DLD1 (cell line): ENCODE measurements around the gene OSBPL9.
"Not testable (repeated sequence)": the region's sequence is repeated elsewhere in the genome, so short reads cannot be mapped to it uniquely, and the experiment has no call there.

ENCODE experiments used
- in situ Hi-C: cut with HindIII; loops from 2 replicates; pipeline ENCODE4 v1.10.0; 2017; ENCODE audit warnings: low sequenced_read_pairs

Gene OSBPL9

GRCh38 chr1:51733426-51733774 lies 116.5 kb downstream of the OSBPL9 start:
- in situ Hi-C loops, result not testable (repeated sequence)

GRCh38 chr1:51733793-51734522 lies 117.1 kb downstream of the OSBPL9 start:
- in situ Hi-C loops, result no loop called here

GRCh38 chr1:51734896-51735745 lies 118.2 kb downstream of the OSBPL9 start:
- in situ Hi-C loops, result no loop called here

- in situ Hi-C loops, result no loop called here
These were observed 118.9 kb downstream of the OSBPL9 start for GRCh38 chr1:51735746-51736254.

- in situ Hi-C loops, result no loop called here
These were observed 119.8 kb downstream of the OSBPL9 start for GRCh38 chr1:51736702-51737101.

- in situ Hi-C loops, result no loop called here
These were observed 121.8 kb downstream of the OSBPL9 start for GRCh38 chr1:51738681-51739080.

- in situ Hi-C loops, result no loop called here
These were observed 123.8 kb downstream of the OSBPL9 start for GRCh38 chr1:51740652-51741051.

- in situ Hi-C loops, result no loop called here
These were observed 124.3 kb downstream of the OSBPL9 start for GRCh38 chr1:51741121-51741681.

GRCh38 chr1:51744506-51745303 lies 127.8 kb downstream of the OSBPL9 start:
- in situ Hi-C loops, result no loop called here

- in situ Hi-C loops, result no loop called here
These were observed 128.3 kb downstream of the OSBPL9 start for GRCh38 chr1:51745304-51745570.

GRCh38 chr1:51749151-51749550 lies 132.3 kb downstream of the OSBPL9 start:
- in situ Hi-C loops, result no loop called here

GRCh38 chr1:51750218-51750617 lies 133.3 kb downstream of the OSBPL9 start:
- in situ Hi-C loops, result no loop called here

GRCh38 chr1:51750729-51751128 lies 133.8 kb downstream of the OSBPL9 start:
- in situ Hi-C loops, result no loop called here

- in situ Hi-C loops, result no loop called here
These were observed 135.4 kb downstream of the OSBPL9 start for GRCh38 chr1:51752073-51752948.

GRCh38 chr1:51753969-51754368 lies 137.1 kb downstream of the OSBPL9 start:
- in situ Hi-C loops, result no loop called here

- in situ Hi-C loops, result no loop called here
These were observed 137.8 kb downstream of the OSBPL9 start for GRCh38 chr1:51754666-51755065.

- in situ Hi-C loops, result no loop called here
These were observed 138.5 kb downstream of the OSBPL9 start for GRCh38 chr1:51755437-51755836.

GRCh38 chr1:51756290-51756689 lies 139.4 kb downstream of the OSBPL9 start:
- in situ Hi-C loops, result no loop called here

GRCh38 chr1:51758310-51758709 lies 141.4 kb downstream of the OSBPL9 start:
- in situ Hi-C loops, result no loop called here

GRCh38 chr1:51760872-51761271 lies 144.0 kb downstream of the OSBPL9 start:
- in situ Hi-C loops, result no loop called here
